Astrocyte (in vitro differentiated cells and primary cell): Measurements from ENCODE around the gene GOLGA6C.
"Not testable (repeated sequence)": the region's sequence is repeated elsewhere in the genome, so short reads cannot be mapped to it uniquely, and the experiment has no call there.

Experiments
- CTCF ChIP-seq: IDR thresholded peaks from 2 replicates; pipeline ENCODE4 v1.5.1; 2011; ENCODE audit warnings: low read depth, mild to moderate bottlenecking, inconsistent platforms, low read length, moderate library complexity; ENCODE audit not compliant: insufficient read depth
- EZH2 ChIP-seq: IDR thresholded peaks from 2 replicates; pipeline ENCODE4 v1.6.1; 2012; ENCODE audit warnings: mild to moderate bottlenecking, low read length, inconsistent platforms; ENCODE audit not compliant: insufficient read depth

GRCh38 chr15:75225102-75225836 lies 32.9 kb upstream of the GOLGA6C start:
- TF ChIP-seq CTCF, EZH2: not testable (repeated sequence)
